ENCODE results near the gene SLC16A13. TPM values are rescaled to one million over a fixed set of nuclear protein-coding genes. Genes with fewer than 3 reads are reported as not detected.

Gene SLC16A13
- total RNA-seq, 6 experiments from 2014 or later = 14.7 to 66.4 (median 39.5) TPM

DNA sequence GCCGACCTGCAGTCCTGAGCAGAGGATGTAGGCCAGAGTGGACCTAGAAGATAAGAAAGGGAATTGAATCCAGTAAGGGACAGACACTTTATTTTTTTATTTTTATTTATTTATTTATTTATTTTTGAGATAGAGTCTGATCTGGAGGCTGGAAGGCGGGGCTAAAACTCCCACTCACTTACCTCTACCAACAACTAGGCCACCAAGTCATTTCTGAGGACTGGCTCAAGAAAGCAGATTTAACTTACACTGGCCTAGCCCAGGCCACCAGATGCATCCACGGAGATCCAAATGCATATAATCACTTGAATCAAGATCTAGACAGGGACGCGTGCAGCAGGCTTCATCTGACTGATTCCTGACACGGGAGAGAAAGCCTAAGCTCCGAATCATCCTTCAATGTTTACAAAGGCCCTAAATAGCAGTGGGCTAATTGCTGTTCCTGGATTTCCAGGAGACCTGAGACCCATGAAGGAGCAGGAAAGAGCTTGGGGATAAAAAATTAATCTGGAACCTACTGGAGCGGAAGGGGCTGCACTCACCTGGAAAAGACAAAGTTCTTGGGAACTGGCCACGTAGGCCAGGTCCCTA lies 41.1 kb upstream of the SLC16A13 start:
- ATAC-seq = no peak

DNA sequence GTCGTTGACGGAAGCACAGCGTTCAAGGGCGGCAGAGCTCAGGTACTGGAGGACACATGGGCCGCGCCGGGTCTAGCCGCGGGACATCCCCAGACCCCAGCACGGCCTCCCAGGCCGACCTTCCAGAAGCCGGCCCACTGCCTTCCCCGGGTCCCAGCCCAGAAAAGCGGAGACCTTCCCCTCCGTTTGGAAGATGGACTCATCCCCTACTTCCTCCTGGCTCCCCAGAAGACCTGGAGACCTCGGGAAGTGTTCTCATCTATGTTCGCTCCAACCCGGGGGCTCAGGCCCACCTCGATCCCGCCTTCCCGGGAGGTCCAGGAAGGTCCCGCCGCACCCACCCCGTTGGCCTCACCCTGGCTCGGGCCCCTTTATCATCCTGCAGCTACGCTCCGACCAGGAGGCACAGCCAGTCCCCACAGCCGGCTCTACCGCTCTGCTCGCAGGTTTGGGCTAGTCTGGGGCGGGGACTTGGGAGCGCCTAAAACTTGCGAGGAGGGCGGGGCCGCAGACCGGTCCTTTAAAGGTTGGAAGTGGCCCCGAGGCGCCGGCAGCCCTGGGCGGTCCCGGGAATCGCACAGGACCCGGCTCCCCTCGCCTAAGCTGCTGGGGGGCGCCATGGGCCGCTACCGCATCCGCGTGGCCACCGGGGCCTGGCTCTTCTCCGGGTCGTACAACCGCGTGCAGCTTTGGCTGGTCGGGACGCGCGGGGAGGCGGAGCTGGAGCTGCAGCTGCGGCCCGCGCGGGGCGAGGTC lies 40.1 kb upstream of the SLC16A13 start, which contains the start of gene ALOX12:
TSS of gene ALOX12 (plus strand) at position 550 of the 756 bp plus-strand sequence. CDS start at position 619, 69 bp downstream.
- no peaks in the 10 kb centered on the region for H3K27me3 ChIP-seq
- no peaks in the 10 kb centered on the region for H3K9me3 ChIP-seq
- peaks cover 0 to 9% (median 0%) of the 10 kb centered on the region in 4 donors for H3K36me3 ChIP-seq
- TF ChIP-seq, protein P1, sequence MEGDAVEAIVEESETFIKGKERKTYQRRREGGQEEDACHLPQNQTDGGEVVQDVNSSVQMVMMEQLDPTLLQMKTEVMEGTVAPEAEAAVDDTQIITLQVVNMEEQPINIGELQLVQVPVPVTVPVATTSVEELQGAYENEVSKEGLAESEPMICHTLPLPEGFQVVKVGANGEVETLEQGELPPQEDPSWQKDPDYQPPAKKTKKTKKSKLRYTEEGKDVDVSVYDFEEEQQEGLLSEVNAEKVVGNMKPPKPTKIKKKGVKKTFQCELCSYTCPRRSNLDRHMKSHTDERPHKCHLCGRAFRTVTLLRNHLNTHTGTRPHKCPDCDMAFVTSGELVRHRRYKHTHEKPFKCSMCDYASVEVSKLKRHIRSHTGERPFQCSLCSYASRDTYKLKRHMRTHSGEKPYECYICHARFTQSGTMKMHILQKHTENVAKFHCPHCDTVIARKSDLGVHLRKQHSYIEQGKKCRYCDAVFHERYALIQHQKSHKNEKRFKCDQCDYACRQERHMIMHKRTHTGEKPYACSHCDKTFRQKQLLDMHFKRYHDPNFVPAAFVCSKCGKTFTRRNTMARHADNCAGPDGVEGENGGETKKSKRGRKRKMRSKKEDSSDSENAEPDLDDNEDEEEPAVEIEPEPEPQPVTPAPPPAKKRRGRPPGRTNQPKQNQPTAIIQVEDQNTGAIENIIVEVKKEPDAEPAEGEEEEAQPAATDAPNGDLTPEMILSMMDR (IDR thresholded peaks at IDR 0.05) = no peak
- no peak for TF ChIP-seq POLR2A (IDR thresholded peaks at IDR 0.05)
- WGBS (ENCODE audit: insufficient coverage, low coverage, low lambda C conversion rate, missing lambda C conversion rate) = 24% methylated on average over 12 of the region's 64 CpGs
- DNase-seq = peak in 1 of 3 donors; percentile 45
- ATAC-seq = peak; percentile 65 to 75 (median 72)
- no peak within 1 kb of the TSS for H3K27ac ChIP-seq
- H3K4me1 ChIP-seq = peaks cover 0 to 9% (median 0%) of the 10 kb centered on the region in 4 donors
- intact Hi-C loops (cut with DNase I) = loop anchor here in 1 of 2 donors (5.0 kb wide), 1 partner anchor 78 kb away; no protein-coding TSS in a partner anchor
- H3K4me3 ChIP-seq = peak within 1 kb of the TSS in 1 of 3 donors; percentile 27

More for the DNA sequence above, 41.1 kb upstream of the SLC16A13 start:
- Histone ChIP-seq H3K27ac (no peak overlapping the region), H3K9me3 (no peaks in the 10 kb centered on the region), H3K4me1 (peaks cover 0 to 9% (median 0%) of the 10 kb centered on the region in 4 donors), H3K27me3 (no peaks in the 10 kb centered on the region), H3K36me3 (peaks cover 0 to 9% (median 0%) of the 10 kb centered on the region in 4 donors), H3K4me3 (no peak overlapping the region)
- 89% methylated on average over 5 of the region's 9 CpGs for WGBS (ENCODE audit: insufficient coverage, low coverage, low lambda C conversion rate, missing lambda C conversion rate)
- intact Hi-C loops (cut with DNase I) = loop anchor here in 1 of 2 donors (5.0 kb wide), 1 partner anchor 77 kb away; no protein-coding TSS in a partner anchor
- TF ChIP-seq POLR2A (IDR thresholded peaks at IDR 0.05) = no peak
- TF ChIP-seq, protein P1 (IDR thresholded peaks at IDR 0.05) = no peak
- no peak for DNase-seq

DNA sequence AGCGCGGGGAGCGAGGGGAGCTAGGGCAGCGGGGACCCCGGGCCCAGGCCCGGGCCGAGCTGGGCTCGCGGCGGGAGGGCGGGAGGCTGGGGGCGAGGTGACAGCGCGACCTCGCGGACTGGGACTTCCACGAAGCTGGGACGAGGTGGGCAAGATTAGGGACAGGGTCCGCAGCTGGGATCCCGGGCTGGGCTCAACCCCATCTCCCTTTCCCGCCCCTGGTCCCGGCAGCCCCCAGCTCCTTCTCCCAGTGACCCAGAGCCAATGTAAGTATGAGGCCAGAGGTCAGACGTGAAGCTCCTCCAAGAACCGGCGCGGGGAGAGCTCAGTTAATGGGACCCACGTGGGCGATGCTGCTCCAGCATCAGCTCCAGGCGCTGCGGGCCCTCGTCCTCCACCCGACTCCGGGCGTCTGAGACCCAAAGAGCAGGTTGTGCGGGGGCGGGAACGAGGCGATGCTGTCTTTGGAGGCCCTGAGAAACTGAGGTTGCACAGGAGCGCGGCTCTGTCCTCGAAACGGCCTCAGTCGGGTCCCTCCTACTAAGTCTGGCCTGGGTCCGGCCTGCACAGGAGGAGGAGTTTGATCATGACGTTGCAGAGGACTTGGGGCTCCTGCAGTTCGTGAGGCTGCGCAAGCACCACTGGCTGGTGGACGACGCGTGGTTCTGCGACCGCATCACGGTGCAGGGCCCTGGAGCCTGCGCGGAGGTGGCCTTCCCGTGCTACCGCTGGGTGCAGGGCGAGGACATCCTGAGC lies 39.4 kb upstream of the SLC16A13 start:
- H3K4me3 ChIP-seq = peak overlapping the region in 1 of 3 donors; percentile 27
- H3K9me3 ChIP-seq = no peaks in the 10 kb centered on the region
- H3K36me3 ChIP-seq = peaks cover 0 to 13% (median 2%) of the 10 kb centered on the region in 4 donors
- DNase-seq (no peak), ATAC-seq (peak in 1 of 4 donors; percentile 21)
- no peak overlapping the region for H3K27ac ChIP-seq
- intact Hi-C loops (cut with DNase I) = loop anchor here in 1 of 2 donors (5.0 kb wide), 1 partner anchor 79 kb away; no protein-coding TSS in a partner anchor
- peaks cover 0 to 9% (median 0%) of the 10 kb centered on the region in 4 donors for H3K4me1 ChIP-seq
- 84% methylated on average over 9 of the region's 58 CpGs for WGBS (ENCODE audit: insufficient coverage, low coverage, low lambda C conversion rate, missing lambda C conversion rate)
- no peaks in the 10 kb centered on the region for H3K27me3 ChIP-seq
- TF ChIP-seq POLR2A (IDR thresholded peaks at IDR 0.05) = no peak
- TF ChIP-seq, protein P1 (IDR thresholded peaks at IDR 0.05) = no peak

DNA sequence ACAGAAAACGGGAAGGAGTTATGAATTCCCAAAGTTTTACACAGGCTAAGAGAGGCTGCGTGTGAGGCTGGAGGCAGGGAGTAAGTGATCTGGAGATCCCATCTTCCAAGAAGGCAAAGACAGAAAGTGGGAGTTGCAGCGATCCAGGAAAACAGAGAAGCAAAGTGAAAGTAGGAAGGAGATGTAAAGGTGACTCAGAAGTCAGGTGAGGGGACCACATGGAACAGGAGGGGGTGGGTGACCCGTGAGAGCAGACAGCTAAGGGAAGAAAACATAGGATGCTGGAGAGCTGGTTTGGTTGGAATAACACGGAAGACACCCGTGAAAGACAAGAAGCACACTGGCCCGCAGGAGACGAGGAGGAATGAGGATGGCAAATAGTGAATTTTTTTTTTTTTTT lies 38.6 kb upstream of the SLC16A13 start:
- WGBS (ENCODE audit: insufficient coverage, low coverage, low lambda C conversion rate, missing lambda C conversion rate) = 79% methylated on average over 8 of the region's 8 CpGs

More for the DNA sequence above, 38.6 kb upstream of the SLC16A13 start:
- DNase-seq (no peak), ATAC-seq (no peak)
- H3K36me3 ChIP-seq = peaks cover 3 to 21% (median 9%) of the 10 kb centered on the region in 4 donors
- no peaks in the 10 kb centered on the region for H3K27me3 ChIP-seq
- H3K4me1 ChIP-seq = peaks cover 0 to 9% (median 0%) of the 10 kb centered on the region in 4 donors
- TF ChIP-seq POLR2A (IDR thresholded peaks at IDR 0.05) = no peak
- TF ChIP-seq, protein P1 (IDR thresholded peaks at IDR 0.05) = no peak
- no peak overlapping the region for H3K4me3 ChIP-seq
- H3K27ac ChIP-seq = no peak overlapping the region
- no peaks in the 10 kb centered on the region for H3K9me3 ChIP-seq
- intact Hi-C loops (cut with DNase I) = loop anchor here in 1 of 2 donors (5.0 kb wide), 1 partner anchor 80 kb away; no protein-coding TSS in a partner anchor

All from right lobe of liver (tissue), 6 donors.